ENCODE measurements around the gene UBE2J2.

UBE2J2 gene

DNA sequence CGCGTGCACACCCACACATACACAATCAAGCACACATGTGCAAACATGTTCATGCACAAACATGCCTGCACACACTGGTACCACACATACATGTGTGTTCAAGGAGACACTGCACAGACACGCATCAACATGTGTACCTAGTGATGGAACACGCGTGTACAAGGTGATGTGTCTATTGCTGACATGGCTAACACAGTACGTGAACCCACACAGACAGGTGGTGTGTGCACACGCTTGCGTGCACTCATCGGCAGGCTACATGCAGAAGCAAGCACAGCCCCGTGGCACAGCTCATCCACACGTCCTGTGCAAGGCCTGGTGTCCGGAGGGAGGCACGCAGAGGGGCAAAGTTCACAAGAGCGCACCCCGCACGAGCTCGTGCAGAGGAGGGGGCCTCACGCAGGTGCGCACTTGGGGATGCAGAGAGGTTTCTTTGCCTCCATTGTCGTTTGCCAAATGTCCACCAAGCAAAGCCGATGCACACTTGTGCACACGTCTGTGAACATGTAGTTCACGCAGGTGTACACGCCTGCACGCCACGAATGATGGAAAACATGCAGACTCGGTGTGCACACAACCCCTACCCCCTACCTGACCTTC is 33.1 kb upstream of the UBE2J2 start:
- no peaks in the 10 kb centered on the region for H3K9me3 ChIP-seq (ENCODE audit: control insufficient read depth, insufficient read depth, low read length)
- H3K9me2 ChIP-seq (replicated peaks; ENCODE audit: control insufficient read depth, low read length), result no peaks in the 10 kb centered on the region
- no peaks in the 10 kb centered on the region for H3K27me3 ChIP-seq (ENCODE audit: control insufficient read depth, low read length)
- H3K4me1 ChIP-seq (ENCODE audit: control insufficient read depth, low read length), result peaks cover 36% of the 10 kb centered on the region
- TF ChIP-seq EZH2phosphoT487 (IDR thresholded peaks at IDR 0.05; ENCODE audit: borderline replicate concordance, low read length), result no peak
- TF ChIP-seq, protein P1, sequence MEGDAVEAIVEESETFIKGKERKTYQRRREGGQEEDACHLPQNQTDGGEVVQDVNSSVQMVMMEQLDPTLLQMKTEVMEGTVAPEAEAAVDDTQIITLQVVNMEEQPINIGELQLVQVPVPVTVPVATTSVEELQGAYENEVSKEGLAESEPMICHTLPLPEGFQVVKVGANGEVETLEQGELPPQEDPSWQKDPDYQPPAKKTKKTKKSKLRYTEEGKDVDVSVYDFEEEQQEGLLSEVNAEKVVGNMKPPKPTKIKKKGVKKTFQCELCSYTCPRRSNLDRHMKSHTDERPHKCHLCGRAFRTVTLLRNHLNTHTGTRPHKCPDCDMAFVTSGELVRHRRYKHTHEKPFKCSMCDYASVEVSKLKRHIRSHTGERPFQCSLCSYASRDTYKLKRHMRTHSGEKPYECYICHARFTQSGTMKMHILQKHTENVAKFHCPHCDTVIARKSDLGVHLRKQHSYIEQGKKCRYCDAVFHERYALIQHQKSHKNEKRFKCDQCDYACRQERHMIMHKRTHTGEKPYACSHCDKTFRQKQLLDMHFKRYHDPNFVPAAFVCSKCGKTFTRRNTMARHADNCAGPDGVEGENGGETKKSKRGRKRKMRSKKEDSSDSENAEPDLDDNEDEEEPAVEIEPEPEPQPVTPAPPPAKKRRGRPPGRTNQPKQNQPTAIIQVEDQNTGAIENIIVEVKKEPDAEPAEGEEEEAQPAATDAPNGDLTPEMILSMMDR (IDR thresholded peaks at IDR 0.05; ENCODE audit: low read depth, low read length, poor library complexity, severe bottlenecking), result no peak
- H4K20me1 ChIP-seq (ENCODE audit: control insufficient read depth, insufficient read depth, low read depth, low read length), result no peaks in the 10 kb centered on the region
- no peak overlapping the region for H3K27ac ChIP-seq (ENCODE audit: low read depth, low read length)
- H3F3A ChIP-seq (ENCODE audit: control insufficient read depth, insufficient read depth), result peaks cover 2% of the 10 kb centered on the region; the same call in 1 of the 2 replicates
- peak overlapping the region; percentile 79 for H3K4me3 ChIP-seq (ENCODE audit: low read length)
- peaks cover 40% of the 10 kb centered on the region for H3K79me2 ChIP-seq (ENCODE audit: control insufficient read depth, low read length)
- peaks cover 26% of the 10 kb centered on the region for H3K36me3 ChIP-seq (ENCODE audit: control insufficient read depth, low read length)
- H3K4me2 ChIP-seq (ENCODE audit: low read length), result peak overlapping the region; percentile 84

DNA sequence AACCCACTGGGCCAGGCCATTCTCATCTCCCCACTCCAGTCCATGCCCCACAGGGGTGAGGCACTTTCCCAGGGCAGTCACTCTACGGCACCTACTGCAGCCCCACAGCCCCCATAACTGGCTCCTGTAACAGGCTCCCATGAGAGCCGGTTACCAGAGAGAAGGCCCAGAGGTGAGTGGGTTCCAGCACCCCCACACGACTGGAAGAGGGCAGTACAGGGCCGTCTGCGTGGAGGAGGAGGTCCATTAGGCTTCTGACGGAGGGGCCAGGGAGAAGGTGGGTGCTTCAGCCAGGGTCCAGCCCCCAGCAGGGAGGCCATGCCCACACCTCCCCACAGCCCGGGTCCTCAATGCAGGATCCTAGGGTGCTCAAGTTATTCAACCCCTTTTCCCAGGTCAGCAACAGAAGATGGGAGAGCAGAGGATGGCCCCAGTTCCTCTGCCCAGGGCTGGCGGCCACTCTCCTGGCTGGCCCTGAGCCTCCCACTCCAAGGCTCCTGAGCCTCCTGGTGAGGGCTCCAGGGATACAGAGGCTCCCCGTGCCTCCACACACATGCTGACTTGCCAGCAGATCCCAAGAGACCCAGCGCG is 32.5 kb upstream of the UBE2J2 start:
- peaks cover 20% of the 10 kb centered on the region for H3K36me3 ChIP-seq (ENCODE audit: control insufficient read depth, low read length)
- H3K4me3 ChIP-seq (ENCODE audit: low read length), result peak overlapping the region; percentile 79
- H3K4me1 ChIP-seq (ENCODE audit: control insufficient read depth, low read length), result peaks cover 36% of the 10 kb centered on the region
- H3K9me2 ChIP-seq (replicated peaks; ENCODE audit: control insufficient read depth, low read length), result no peaks in the 10 kb centered on the region
- no peaks in the 10 kb centered on the region for H3F3A ChIP-seq (ENCODE audit: control insufficient read depth, insufficient read depth)
- no peaks in the 10 kb centered on the region for H3K27me3 ChIP-seq (ENCODE audit: control insufficient read depth, low read length)
- H3K79me2 ChIP-seq (ENCODE audit: control insufficient read depth, low read length), result peaks cover 40% of the 10 kb centered on the region
- peak overlapping the region; percentile 55 for H3K27ac ChIP-seq (ENCODE audit: low read depth, low read length)
- no peaks in the 10 kb centered on the region for H3K9me3 ChIP-seq (ENCODE audit: control insufficient read depth, insufficient read depth, low read length)
- TF ChIP-seq EZH2phosphoT487 (IDR thresholded peaks at IDR 0.05; ENCODE audit: borderline replicate concordance, low read length), result no peak
- TF ChIP-seq, protein P1 (IDR thresholded peaks at IDR 0.05; ENCODE audit: low read depth, low read length, poor library complexity, severe bottlenecking), result peak; percentile 44
- no peaks in the 10 kb centered on the region for H4K20me1 ChIP-seq (ENCODE audit: control insufficient read depth, insufficient read depth, low read depth, low read length)
- peak overlapping the region; percentile 84 for H3K4me2 ChIP-seq (ENCODE audit: low read length)

DNA sequence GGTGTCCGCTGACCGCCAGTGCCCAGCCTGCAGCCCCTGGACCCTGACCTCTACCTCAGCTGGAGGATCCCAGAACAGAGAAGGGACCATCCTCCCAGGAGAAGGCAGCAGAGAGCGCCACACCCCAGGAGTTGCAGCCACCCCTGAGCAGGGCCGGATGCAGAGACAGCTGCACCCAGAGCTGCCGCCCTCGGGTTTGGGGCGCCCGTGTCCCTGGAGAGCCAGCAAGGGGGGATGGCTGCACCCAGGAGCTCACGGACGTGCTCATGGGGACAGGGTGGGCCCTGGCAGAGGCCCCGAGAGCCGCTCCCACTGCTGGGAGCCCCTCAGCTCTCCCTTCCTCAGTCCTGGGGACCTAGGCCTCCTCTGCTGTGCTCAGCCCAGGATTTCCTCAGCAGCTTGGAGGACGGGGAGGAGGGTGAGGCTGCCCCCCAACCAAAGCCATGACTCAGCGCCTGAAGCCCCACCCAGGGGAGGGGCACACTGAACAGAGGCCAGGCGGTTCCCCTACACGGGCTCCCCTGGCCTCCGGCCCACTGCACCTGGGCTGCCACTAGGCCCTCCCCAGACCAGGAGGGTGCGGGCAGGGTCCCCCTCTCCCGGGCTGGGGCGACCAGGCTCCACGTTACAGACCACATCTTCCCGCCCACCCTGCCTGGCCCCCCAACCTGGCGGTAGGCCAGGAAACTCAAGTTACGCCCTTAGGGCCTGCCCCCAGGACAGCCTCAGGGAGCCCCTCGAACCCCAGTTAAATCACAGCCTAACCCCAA is 31.8 kb upstream of the UBE2J2 start:
- Histone ChIP-seq H3K27me3 (ENCODE audit: control insufficient read depth, low read length) (no peaks in the 10 kb centered on the region), H3K9me3 (ENCODE audit: control insufficient read depth, insufficient read depth, low read length) (no peaks in the 10 kb centered on the region), H3K4me1 (ENCODE audit: control insufficient read depth, low read length) (peaks cover 36% of the 10 kb centered on the region), H3K4me2 (ENCODE audit: low read length) (peak overlapping the region; percentile 84), H3K27ac (ENCODE audit: low read depth, low read length) (peak overlapping the region; percentile 55), H3K79me2 (ENCODE audit: control insufficient read depth, low read length) (peaks cover 40% of the 10 kb centered on the region), H3K36me3 (ENCODE audit: control insufficient read depth, low read length) (peaks cover 13% of the 10 kb centered on the region), H3F3A (ENCODE audit: control insufficient read depth, insufficient read depth) (no peaks in the 10 kb centered on the region), H4K20me1 (ENCODE audit: control insufficient read depth, insufficient read depth, low read depth, low read length) (no peaks in the 10 kb centered on the region), H3K9me2 (replicated peaks; ENCODE audit: control insufficient read depth, low read length) (no peaks in the 10 kb centered on the region), H3K4me3 (ENCODE audit: low read length) (peak overlapping the region; percentile 79)
- TF ChIP-seq EZH2phosphoT487 (IDR thresholded peaks at IDR 0.05; ENCODE audit: borderline replicate concordance, low read length), result no peak
- TF ChIP-seq, protein P1 (IDR thresholded peaks at IDR 0.05; ENCODE audit: low read depth, low read length, poor library complexity, severe bottlenecking), result peak; percentile 46
